ENCODE measurements around the gene ARAP1.

GRCh38 chr11:72758690-72759389 is 6.6 kb upstream of the ARAP1 start:
- TF ChIP-seq POLR2A (IDR thresholded peaks at IDR 0.05) (no peak), CTCF (IDR thresholded peaks at IDR 0.05 in 4 of 5, conservative IDR thresholded peaks at IDR 0.05 in 1 of 5) (no peak)

All from gastrocnemius medialis (tissue), 4 donors.